HAP-1 (cell line): ENCODE results near the gene ARSD.
A peak's percentile ranks its signal among the peaks of the same experiment; 100 is the strongest.
"Not testable (repeated sequence)": the region's sequence is repeated elsewhere in the genome, so short reads cannot be mapped to it uniquely, and the experiment has no call there.

Source experiments
- DNase-seq, 2 experiments: peaks; one replicate each; pipeline ENCODE4 v3.0.0-alpha.2; 2016 to 2020; ENCODE audit warnings: low spot score in 2 of 2
- H3K27me3 ChIP-seq: fragments of 250-450 bp; sonication (Bioruptor Pico); 2 replicates; pipeline ENCODE4 v1.5.1; 2020; ENCODE audit warnings: low read depth, mild to moderate bottlenecking, moderate library complexity
- H3K36me3 ChIP-seq: fragments of 250-450 bp; sonication (Bioruptor Pico); replicated peaks from 2 replicates; pipeline ENCODE4 v1.5.1; 2020; ENCODE audit warnings: mild to moderate bottlenecking
- H3K4me1 ChIP-seq: fragments of 250-450 bp; sonication (Bioruptor Pico); 2 replicates; pipeline ENCODE4 v1.5.1; 2020; ENCODE audit warnings: mild to moderate bottlenecking
- H3K4me3 ChIP-seq: fragments of 250-450 bp; sonication (Bioruptor Pico); 2 replicates; pipeline ENCODE4 v1.5.1; 2020; ENCODE audit warnings: mild to moderate bottlenecking, moderate library complexity
- H3K9me3 ChIP-seq: fragments of 250-450 bp; sonication (Bioruptor Pico); 2 replicates; pipeline ENCODE4 v1.5.1; 2020; ENCODE audit warnings: mild to moderate bottlenecking, moderate library complexity
- in situ Hi-C: fragments of 300-500 bp; cut with MboI; formaldehyde crosslinking; loops from 3 replicates; pipeline ENCODE4 v1.14.3; 2020; ENCODE audit warnings: low sequenced_read_pairs, inconsistent platforms, mixed read lengths

The ARSD gene

GRCh38 chrX:2928583-2929434, at the start of gene ARSD:
Gene ARSD (minus strand): TSS chrX:2929339. CDS start chrX:2929275, 64 bp downstream.
- in situ Hi-C loops = no loop called here
- H3K27me3 ChIP-seq = no peaks in the 10 kb centered on the region
- H3K36me3 ChIP-seq = no peaks in the 10 kb centered on the region
- H3K9me3 ChIP-seq = peaks cover 5% of the 10 kb centered on the region; the same call in 1 of the 2 replicates
- H3K4me3 ChIP-seq = peak within 1 kb of the TSS; percentile 67
- DNase-seq = peak; percentile 96 to 98
- H3K4me1 ChIP-seq = peaks cover 7% of the 10 kb centered on the region; the same call in 1 of the 2 replicates

GRCh38 chrX:2978639-2979038, 49.5 kb upstream of the ARSD start:
- H3K4me1 ChIP-seq, H3K4me3 ChIP-seq, DNase-seq, in situ Hi-C loops, H3K27me3 ChIP-seq, H3K9me3 ChIP-seq, H3K36me3 ChIP-seq: not testable (repeated sequence)

- in situ Hi-C loops = no loop called here
- no peaks in the 10 kb centered on the region for H3K36me3 ChIP-seq
Observed at GRCh38 chrX:2974961-2975360, 45.8 kb upstream of the ARSD start.

DNA sequence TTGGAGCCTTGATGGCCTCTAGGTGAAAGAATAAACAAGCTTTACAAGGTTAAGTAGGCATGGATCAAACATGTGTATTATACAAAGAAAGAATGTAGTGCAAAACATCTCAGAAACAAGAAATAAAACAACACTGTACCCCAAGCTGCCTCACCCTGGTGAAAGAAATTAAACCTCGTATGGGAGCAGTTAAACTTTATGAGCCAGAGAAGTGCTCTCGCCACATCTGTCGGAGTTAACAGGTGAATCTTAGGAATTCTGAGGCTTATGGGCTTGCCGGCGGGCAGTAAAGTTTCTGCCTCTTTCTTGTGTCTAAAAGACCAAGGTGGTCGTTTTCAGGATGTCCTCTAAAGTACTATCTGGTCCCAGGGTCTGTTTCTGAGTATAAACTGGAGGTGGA, 43.3 kb upstream of the ARSD start:
- no peak for DNase-seq
- in situ Hi-C loops = no loop called here
- Histone ChIP-seq H3K27me3 (no peaks in the 10 kb centered on the region), H3K9me3 (no peaks in the 10 kb centered on the region), H3K4me3 (no peak overlapping the region), H3K4me1 (no peaks in the 10 kb centered on the region), H3K36me3 (no peaks in the 10 kb centered on the region)

More at GRCh38 chrX:2974961-2975360, 45.8 kb upstream of the ARSD start:
- H3K4me3 ChIP-seq = no peak overlapping the region
- no peaks in the 10 kb centered on the region for H3K27me3 ChIP-seq
- no peaks in the 10 kb centered on the region for H3K4me1 ChIP-seq
- no peak for DNase-seq
- no peaks in the 10 kb centered on the region for H3K9me3 ChIP-seq

GRCh38 chrX:2969021-2969420, 39.9 kb upstream of the ARSD start:
- DNase-seq = no peak
- no peaks in the 10 kb centered on the region for H3K36me3 ChIP-seq
- H3K9me3 ChIP-seq = no peaks in the 10 kb centered on the region
- peaks cover 1% of the 10 kb centered on the region; the same call in 1 of the 2 replicates for H3K4me1 ChIP-seq
- in situ Hi-C loops = no loop called here
- no peaks in the 10 kb centered on the region for H3K27me3 ChIP-seq
- no peak overlapping the region for H3K4me3 ChIP-seq

GRCh38 chrX:2967998-2968909, 39.1 kb upstream of the ARSD start:
- Histone ChIP-seq H3K4me3 (no peak overlapping the region), H3K36me3 (no peaks in the 10 kb centered on the region), H3K27me3 (no peaks in the 10 kb centered on the region), H3K4me1 (peaks cover 2% of the 10 kb centered on the region; the same call in 1 of the 2 replicates), H3K9me3 (no peaks in the 10 kb centered on the region)
- no peak for DNase-seq
- in situ Hi-C loops = no loop called here

GRCh38 chrX:2967584-2967983, 38.4 kb upstream of the ARSD start:
- H3K4me3 ChIP-seq = no peak overlapping the region
- in situ Hi-C loops = no loop called here
- no peak for DNase-seq

DNA sequence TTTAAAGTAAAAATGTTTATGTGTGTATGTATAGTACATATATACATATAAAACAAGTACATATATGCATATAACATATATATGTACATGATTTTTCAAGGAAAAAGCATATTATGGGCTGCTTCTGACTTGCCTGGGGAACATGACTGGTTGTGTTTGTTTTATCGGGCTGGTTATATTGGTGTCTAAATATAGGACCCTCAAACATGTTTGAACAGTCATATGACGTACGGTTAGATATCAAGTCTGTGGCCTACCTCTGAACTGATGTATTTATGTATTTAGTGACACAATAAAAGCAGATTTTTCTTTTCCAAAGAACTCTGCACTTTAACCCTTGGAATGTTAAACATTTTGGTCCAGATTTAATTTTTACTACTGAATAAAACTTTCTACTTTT, 37.9 kb upstream of the ARSD start:
- Histone ChIP-seq H3K9me3 (no peaks in the 10 kb centered on the region), H3K4me3 (no peak overlapping the region), H3K4me1 (peaks cover 2% of the 10 kb centered on the region; the same call in 1 of the 2 replicates), H3K27me3 (no peaks in the 10 kb centered on the region), H3K36me3 (no peaks in the 10 kb centered on the region)
- DNase-seq = no peak
- in situ Hi-C loops = no loop called here

More at GRCh38 chrX:2967584-2967983, 38.4 kb upstream of the ARSD start:
- Histone ChIP-seq H3K9me3 (no peaks in the 10 kb centered on the region), H3K36me3 (no peaks in the 10 kb centered on the region), H3K4me1 (peaks cover 2% of the 10 kb centered on the region; the same call in 1 of the 2 replicates), H3K27me3 (no peaks in the 10 kb centered on the region)

DNA sequence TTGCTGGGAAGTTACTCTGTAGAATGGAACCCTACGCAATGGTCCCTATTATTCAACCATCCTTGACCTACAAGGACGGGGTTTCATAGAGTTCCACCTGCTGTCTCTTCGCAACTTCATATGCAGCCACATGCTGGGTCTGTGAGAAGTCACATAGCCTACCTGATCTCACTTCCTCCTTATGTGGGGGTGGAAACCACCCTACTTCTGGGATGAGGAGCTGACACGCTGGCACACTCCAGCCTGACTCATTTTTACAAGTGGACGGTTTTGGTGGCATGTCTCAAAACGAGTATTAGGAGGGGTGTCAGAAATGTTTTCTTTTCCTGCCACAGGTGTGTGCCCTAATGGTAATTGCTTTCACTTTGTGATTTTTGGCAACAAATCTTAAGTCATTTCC, 36.8 kb upstream of the ARSD start:
- no peak overlapping the region for H3K4me3 ChIP-seq
- no peaks in the 10 kb centered on the region for H3K27me3 ChIP-seq
- peaks cover 11% of the 10 kb centered on the region for H3K4me1 ChIP-seq
- H3K36me3 ChIP-seq = no peaks in the 10 kb centered on the region
- in situ Hi-C loops = no loop called here
- no peaks in the 10 kb centered on the region for H3K9me3 ChIP-seq
- no peak for DNase-seq

- peaks cover 13% of the 10 kb centered on the region for H3K4me1 ChIP-seq
- H3K4me3 ChIP-seq, H3K9me3 ChIP-seq, H3K27me3 ChIP-seq, in situ Hi-C loops, H3K36me3 ChIP-seq: not testable (repeated sequence)
- peak in 1 of 2 experiments; percentile 11 for DNase-seq
Observed at GRCh38 chrX:2963992-2964794, 35.1 kb upstream of the ARSD start.

DNA sequence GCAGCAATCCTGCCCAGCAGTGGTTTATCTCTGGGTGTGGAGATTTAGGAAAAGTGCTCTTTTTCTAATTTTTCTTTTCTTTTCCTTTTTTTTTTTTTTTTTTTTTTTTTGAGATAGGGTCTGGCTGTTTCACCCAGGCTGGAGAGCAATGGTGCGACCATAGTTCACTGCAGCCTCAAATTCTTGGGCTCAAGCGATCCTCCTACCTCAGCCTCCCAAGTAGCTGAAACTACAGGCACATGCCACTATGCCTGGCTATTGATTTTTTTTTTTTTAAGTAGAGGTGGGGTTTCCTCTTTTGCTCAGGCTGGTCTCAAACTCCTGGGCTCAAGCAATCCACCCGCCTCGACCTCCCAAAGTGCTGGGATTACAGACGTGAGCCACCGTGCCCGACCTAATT, 34.3 kb upstream of the ARSD start:
- in situ Hi-C loops, H3K27me3 ChIP-seq, DNase-seq, H3K4me3 ChIP-seq, H3K36me3 ChIP-seq, H3K9me3 ChIP-seq: not testable (repeated sequence)
- H3K4me1 ChIP-seq = peaks cover 13% of the 10 kb centered on the region

DNA sequence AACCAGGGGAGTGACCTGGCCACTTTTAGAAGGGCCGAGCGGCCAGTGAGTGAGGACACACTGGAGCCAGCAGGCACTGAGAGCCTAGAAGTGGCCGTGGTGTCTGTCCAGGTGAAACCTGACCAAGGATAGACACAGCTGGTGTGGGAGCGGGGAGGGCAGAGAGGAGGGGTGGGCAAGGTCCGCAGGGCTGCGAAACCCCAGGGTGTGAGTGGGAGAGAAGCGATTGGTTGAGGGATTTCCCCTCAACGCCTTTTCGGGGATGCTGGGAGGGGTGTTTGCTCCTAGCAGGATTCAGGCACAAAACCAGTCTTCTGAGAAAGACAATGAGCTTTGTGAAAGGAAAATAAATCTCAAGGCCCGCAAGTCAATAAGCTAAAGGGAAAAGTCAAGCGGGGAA, 33.2 kb upstream of the ARSD start:
- no peak for DNase-seq
- Histone ChIP-seq H3K36me3 (no peaks in the 10 kb centered on the region), H3K4me3 (no peak overlapping the region), H3K27me3 (no peaks in the 10 kb centered on the region), H3K9me3 (no peaks in the 10 kb centered on the region), H3K4me1 (peaks cover 13% of the 10 kb centered on the region)
- in situ Hi-C loops = no loop called here

DNA sequence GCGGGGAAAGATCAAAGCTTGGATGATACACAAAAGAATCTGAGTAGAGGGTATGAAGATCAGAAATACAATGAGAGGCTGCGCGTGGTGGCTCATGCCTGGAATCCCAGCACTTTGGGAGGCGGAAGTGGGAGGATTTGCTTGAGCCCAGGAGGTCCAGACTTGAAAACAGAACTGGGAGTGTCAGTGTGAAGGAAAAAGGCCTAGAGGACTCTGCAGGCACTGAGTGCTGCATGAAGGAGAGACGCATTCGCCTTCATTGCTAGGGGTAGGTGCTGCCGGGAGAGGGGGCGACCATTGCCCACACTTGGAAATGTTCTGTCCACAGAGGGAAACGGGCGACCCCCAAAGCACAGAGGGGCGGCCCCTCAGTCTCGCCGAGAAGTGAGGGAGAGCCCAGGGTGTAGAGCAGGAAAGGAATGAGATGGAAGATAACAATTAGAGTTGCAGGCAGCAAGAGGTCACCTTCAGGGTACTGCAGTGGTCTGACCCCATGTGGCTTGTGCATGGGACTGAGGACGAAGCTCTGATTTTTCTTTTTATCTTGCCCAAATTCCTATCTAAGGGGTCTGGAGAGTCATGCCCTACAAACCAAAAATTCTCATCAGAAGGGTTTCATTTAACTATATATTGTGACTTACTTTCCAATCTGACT, 31.8 kb upstream of the ARSD start:
- Histone ChIP-seq H3K4me1 (peaks cover 13% of the 10 kb centered on the region), H3K36me3 (no peaks in the 10 kb centered on the region), H3K9me3 (no peaks in the 10 kb centered on the region), H3K4me3 (no peak overlapping the region), H3K27me3 (no peaks in the 10 kb centered on the region)
- DNase-seq = peak in 1 of 2 experiments; percentile 20
- in situ Hi-C loops = no loop called here
